ENCODE measurements around the gene OSBPL7. TPM values are rescaled to one million over a fixed set of nuclear protein-coding genes. Genes with fewer than 3 reads are reported as not detected.

OSBPL7 gene
- polyA plus RNA-seq, 1 donor (not counting 4 experiments of a cell fraction or from before 2014, with no cell fraction given): 1.9 TPM

GRCh38 chr17:47856830-47857229 is 35.2 kb upstream of the OSBPL7 start:
- Histone ChIP-seq H3K9me3 (ENCODE audit: control insufficient read depth, low read depth, low read length) (no peaks in the 10 kb centered on the region), H3K9ac (ENCODE audit: control insufficient read depth, extremely low read depth, insufficient read depth, low read length) (no peak overlapping the region), H3K36me3 (ENCODE audit: control insufficient read depth in 2 of 2, extremely low read depth in 1 of 2, insufficient read depth in 2 of 2, low read length in 2 of 2) (no peaks in the 10 kb centered on the region), H3K4me2 (ENCODE audit: control insufficient read depth, extremely low read depth, insufficient read depth, low read depth, low read length) (no peak overlapping the region), H3K27me3 (ENCODE audit: control insufficient read depth, extremely low read depth, insufficient read depth, low read length) (peaks cover 43% of the 10 kb centered on the region), H3K79me2 (ENCODE audit: control insufficient read depth, insufficient read depth, low read length) (no peaks in the 10 kb centered on the region), H3K27ac (ENCODE audit: control insufficient read depth, insufficient read depth, low read length) (no peak overlapping the region), H3K4me3 (ENCODE audit: control insufficient read depth in 2 of 3, extremely low read depth in 1 of 3, insufficient read depth in 2 of 3, low read depth in 1 of 3, low read length in 3 of 3) (no peak overlapping the region), H4K20me1 (ENCODE audit: control insufficient read depth, extremely low read depth, insufficient read depth, low read length) (no peaks in the 10 kb centered on the region), H3K4me1 (ENCODE audit: control insufficient read depth, extremely low read depth, insufficient read depth, low read length) (peaks cover 4% of the 10 kb centered on the region), H3K9me1 (ENCODE audit: control insufficient read depth, extremely low read depth, insufficient read depth, low read length) (no peaks in the 10 kb centered on the region), H2AFZ (ENCODE audit: control insufficient read depth, low read length) (no peak overlapping the region)
- no peak for TF ChIP-seq CTCF (optimal IDR thresholded peaks at IDR 0.05 in 1 of 3, IDR thresholded peaks at IDR 0.05 in 1 of 3, conservative IDR thresholded peaks at IDR 0.05 in 1 of 3; ENCODE audit: extremely low read depth in 1 of 3, insufficient read depth in 2 of 3, low read length in 3 of 3)
- TF ChIP-seq EZH2 (IDR thresholded peaks at IDR 0.05; ENCODE audit: low read length): no peak
- FAIRE-seq: no peak
- dilution Hi-C loops (cut with MboI; ENCODE audit: extremely low pct_ligation_motif_present, low sequenced_read_pairs): no loop called here
- no peak for DNase-seq (ENCODE audit: low read depth, low spot score)

GRCh38 chr17:47855737-47856136 is 34.1 kb upstream of the OSBPL7 start:
- Histone ChIP-seq H3K27me3 (ENCODE audit: control insufficient read depth, extremely low read depth, insufficient read depth, low read length) (peaks cover 46% of the 10 kb centered on the region), H2AFZ (ENCODE audit: control insufficient read depth, low read length) (no peak overlapping the region), H3K4me1 (ENCODE audit: control insufficient read depth, extremely low read depth, insufficient read depth, low read length) (peaks cover 10% of the 10 kb centered on the region), H3K9me3 (ENCODE audit: control insufficient read depth, low read depth, low read length) (no peaks in the 10 kb centered on the region), H3K27ac (ENCODE audit: control insufficient read depth, insufficient read depth, low read length) (no peak overlapping the region), H3K9ac (ENCODE audit: control insufficient read depth, extremely low read depth, insufficient read depth, low read length) (no peak overlapping the region), H4K20me1 (ENCODE audit: control insufficient read depth, extremely low read depth, insufficient read depth, low read length) (no peaks in the 10 kb centered on the region), H3K9me1 (ENCODE audit: control insufficient read depth, extremely low read depth, insufficient read depth, low read length) (no peaks in the 10 kb centered on the region), H3K4me3 (ENCODE audit: control insufficient read depth in 2 of 3, extremely low read depth in 1 of 3, insufficient read depth in 2 of 3, low read depth in 1 of 3, low read length in 3 of 3) (no peak overlapping the region), H3K36me3 (ENCODE audit: control insufficient read depth in 2 of 2, extremely low read depth in 1 of 2, insufficient read depth in 2 of 2, low read length in 2 of 2) (no peaks in the 10 kb centered on the region), H3K79me2 (ENCODE audit: control insufficient read depth, insufficient read depth, low read length) (no peaks in the 10 kb centered on the region), H3K4me2 (ENCODE audit: control insufficient read depth, extremely low read depth, insufficient read depth, low read depth, low read length) (no peak overlapping the region)
- DNase-seq (ENCODE audit: low read depth, low spot score): no peak
- dilution Hi-C loops (cut with MboI; ENCODE audit: extremely low pct_ligation_motif_present, low sequenced_read_pairs): no loop called here
- FAIRE-seq: no peak
- TF ChIP-seq EZH2 (IDR thresholded peaks at IDR 0.05; ENCODE audit: low read length): no peak
- no peak for TF ChIP-seq CTCF (optimal IDR thresholded peaks at IDR 0.05 in 1 of 3, IDR thresholded peaks at IDR 0.05 in 1 of 3, conservative IDR thresholded peaks at IDR 0.05 in 1 of 3; ENCODE audit: extremely low read depth in 1 of 3, insufficient read depth in 2 of 3, low read length in 3 of 3)

Measured in keratinocyte (primary cell).